Right renal pelvis (tissue), 4 donors: ENCODE results near the gene DEK. TPM values are rescaled to one million over a fixed set of nuclear protein-coding genes. Genes with fewer than 3 reads are reported as not detected.
"Not testable (repeated sequence)": the region's sequence is repeated elsewhere in the genome, so short reads cannot be mapped to it uniquely, and the experiment has no call there.

ENCODE experiments used
- DNase-seq, 4 donors: peaks; one replicate each; pipeline ENCODE4 v3.0.0-alpha.2; 2013; ENCODE audit warnings: low read depth in 4 of 4, low spot score in 3 of 4, missing footprints in 1 of 4
- polyA plus RNA-seq, 4 donors: library from polyadenylated mRNA; unstranded; fragments of 120-200 nt; gene quantifications; one replicate each; pipeline ENCODE4 v1.2.1, GENCODE V29; 2013; ENCODE audit not compliant: insufficient read length in 4 of 4

Gene DEK, protein sequence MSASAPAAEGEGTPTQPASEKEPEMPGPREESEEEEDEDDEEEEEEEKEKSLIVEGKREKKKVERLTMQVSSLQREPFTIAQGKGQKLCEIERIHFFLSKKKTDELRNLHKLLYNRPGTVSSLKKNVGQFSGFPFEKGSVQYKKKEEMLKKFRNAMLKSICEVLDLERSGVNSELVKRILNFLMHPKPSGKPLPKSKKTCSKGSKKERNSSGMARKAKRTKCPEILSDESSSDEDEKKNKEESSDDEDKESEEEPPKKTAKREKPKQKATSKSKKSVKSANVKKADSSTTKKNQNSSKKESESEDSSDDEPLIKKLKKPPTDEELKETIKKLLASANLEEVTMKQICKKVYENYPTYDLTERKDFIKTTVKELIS
- 100 to 1,000 TPM; 200 to 240 (median 233) TPM for polyA plus RNA-seq

DNA sequence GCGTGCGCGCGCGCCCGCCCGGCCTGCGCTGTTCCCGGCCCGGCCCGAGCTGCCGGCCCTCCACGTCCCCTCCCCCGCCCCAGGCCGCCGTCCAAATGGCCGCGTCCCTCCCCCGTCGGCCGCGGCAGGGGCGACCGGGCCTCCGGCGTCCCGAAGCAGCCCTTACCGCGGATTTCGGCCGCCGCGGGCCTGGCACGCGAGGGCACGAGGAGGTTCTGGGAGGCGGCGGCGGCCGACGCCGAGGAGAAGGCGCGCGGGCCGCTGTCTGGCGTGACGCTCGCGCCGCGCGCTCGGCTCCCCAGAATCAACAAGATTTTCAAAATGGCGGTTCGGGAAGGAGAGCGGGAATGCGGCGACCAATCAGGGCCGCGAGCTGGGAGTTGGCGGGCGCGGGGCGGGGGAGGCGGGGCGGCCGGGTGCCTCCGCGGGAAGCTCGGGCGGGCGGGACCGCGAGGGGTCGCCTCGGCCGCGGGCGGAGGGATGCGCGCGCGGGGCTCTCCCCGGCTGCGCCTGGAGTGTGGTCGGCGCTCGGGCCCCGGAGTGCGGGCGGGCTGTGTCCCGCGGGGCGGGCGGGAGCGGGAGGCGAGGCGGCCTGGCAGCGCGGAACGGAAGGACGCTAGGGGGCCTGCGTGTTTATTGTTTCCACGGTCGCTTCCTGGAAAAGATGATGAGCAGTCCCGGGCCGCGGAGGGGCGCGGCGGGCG, at the start of gene DEK:
DEK (minus strand) TSS at position 312 of the 704 bp plus-strand sequence. CDS start 543 bp downstream, outside the sequence.
- peak; percentile 71 to 82 (median 78) for DNase-seq

DNA sequence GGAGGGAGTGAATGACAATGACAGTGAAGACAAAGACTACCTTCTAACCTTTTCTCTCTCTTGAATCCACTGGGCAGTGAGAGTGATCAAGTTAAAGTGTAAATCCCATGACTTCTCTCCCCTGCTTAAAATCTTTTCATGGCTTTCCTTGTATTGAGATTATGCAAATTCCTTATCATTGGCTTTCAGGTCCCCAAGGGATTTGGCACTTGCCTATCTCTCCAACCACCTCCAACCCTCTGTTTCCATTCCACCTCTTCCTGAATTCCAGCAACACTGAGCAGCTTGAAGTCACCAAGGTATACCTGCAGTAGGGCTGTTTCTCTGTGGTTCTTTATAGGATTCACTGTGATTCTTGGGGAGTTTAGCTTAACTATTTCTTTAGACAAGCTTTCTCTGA, 48.0 kb upstream of the DEK start:
- no peak for DNase-seq

DNA sequence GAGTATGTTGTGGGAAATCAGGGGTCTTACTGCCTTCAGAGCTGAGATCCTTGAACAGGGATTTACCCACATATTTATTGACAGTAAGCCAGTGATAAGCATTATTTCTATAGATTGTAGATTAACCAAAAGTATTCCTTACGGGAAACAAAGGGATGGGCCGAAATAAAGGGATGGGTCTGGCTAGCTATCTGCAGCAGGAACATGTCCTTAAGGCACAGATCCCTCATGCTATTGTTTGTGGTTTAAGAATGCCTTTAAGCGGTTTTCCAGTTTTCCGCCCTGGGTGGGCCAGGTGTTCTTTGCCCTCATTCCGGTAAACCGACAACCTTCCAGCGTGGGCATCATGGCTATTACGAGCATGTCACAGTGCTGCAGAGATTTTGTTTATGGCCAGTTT, 45.7 kb upstream of the DEK start:
- DNase-seq: not testable (repeated sequence)

DNA sequence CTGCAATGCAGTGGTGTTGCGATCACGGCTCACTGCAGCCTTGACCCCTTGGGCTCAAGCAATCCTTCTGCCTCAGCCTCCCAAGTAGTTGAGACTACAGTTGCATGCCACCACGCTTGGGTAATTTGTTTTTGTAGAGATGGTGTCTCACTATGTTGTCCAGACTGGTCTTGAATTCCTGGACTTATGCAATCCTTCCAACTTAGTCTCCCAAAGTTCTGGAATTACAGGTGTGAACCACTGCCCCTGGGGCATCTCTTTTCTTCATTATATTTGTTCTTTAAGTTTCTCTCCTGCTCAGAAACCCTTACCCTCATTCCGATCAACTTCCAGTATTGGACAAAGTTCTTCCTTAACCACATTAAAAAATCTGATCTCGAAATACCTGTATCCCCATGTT, 44.7 kb upstream of the DEK start:
- DNase-seq: no peak

DNA sequence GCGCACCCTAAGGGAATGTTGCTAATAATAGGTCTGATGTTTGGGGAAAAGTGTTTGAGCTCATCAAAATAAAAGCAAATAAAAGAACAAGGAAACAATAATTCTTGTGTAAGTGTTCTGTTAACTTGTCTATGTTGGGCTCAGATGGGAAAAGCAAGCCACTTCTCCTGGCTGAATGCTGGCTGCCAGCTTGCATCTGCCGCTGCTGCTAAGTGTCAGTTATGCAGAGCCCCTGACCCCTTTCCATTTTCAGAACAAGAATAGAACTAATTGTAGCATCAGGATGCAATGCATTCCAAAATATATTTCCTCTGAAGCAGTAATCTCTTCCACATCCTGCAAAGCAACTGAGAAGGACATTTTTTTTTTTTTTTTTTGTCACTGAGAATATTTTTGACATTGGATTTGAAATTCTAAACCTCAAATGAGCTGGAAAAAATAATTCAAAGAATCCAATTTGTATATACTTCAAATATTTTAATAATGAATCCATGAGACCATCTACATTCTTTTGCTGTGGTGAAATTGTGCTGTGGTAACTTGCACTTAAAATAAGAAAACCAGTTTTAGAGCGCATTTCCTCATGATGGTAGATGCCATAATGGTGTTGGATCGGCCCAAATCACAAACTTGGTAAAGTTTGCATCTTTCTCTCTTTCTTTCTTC, 43.9 kb upstream of the DEK start:
- no peak for DNase-seq

DNA sequence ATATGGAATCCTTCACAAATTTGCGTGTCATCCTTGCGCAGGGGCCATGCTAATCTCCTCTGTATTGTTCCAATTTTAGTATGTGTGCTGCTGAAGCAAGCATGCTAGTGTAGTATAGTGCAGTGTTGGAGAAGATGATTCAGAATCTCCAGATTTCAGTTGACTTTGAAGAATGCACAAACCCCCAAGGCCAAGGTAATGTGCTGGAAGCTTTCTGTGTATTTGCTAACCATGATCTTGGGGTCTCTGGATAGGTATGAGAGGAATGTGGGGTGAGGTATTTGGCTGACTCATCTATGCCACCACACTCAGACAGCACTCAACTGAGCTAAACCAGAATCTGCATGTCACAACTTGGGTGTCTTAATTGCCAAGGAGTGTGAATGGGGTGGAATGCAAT, 42.6 kb upstream of the DEK start:
- DNase-seq: no peak

DNA sequence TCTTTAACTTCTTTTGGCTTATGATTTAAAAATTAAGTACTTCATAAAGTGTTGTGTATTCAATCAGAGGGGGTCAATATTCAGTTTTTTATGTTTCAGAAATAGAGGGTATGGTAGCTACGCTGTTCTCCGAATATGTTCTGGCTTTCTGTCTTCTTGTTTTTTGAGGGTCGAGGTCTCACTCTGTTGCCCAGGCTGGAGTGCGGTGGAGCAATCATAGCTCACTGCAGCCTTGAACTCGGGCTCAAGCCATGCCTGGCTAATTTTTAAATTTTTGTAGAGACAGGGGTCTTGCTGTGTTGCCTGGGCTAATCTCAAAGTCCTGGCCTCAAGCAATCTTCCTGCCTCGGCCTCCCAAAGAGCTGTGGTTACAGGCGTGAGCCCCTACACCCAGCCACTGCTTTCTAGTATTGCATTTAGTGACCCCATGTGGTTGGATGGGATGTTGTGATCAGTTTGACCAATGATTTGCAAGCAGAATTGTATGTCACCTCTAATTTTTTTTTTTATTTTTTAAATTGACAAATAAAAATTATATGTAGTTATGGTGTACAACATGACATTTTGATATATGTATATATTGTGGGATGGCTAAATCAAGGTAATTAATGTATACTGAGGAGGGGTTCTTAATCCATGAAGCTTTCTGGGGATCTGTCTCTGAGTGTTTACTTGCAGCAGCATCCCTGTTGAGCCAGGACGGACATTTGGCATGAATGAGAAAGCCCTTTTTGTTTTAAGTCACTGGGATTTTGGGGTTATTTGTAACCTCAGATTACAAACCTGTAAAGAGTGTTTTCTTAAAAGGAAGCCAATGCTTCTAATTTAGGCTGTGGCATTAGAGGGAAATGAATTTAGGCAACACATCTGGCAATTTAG, 38.5 kb upstream of the DEK start:
- no peak for DNase-seq

DNA sequence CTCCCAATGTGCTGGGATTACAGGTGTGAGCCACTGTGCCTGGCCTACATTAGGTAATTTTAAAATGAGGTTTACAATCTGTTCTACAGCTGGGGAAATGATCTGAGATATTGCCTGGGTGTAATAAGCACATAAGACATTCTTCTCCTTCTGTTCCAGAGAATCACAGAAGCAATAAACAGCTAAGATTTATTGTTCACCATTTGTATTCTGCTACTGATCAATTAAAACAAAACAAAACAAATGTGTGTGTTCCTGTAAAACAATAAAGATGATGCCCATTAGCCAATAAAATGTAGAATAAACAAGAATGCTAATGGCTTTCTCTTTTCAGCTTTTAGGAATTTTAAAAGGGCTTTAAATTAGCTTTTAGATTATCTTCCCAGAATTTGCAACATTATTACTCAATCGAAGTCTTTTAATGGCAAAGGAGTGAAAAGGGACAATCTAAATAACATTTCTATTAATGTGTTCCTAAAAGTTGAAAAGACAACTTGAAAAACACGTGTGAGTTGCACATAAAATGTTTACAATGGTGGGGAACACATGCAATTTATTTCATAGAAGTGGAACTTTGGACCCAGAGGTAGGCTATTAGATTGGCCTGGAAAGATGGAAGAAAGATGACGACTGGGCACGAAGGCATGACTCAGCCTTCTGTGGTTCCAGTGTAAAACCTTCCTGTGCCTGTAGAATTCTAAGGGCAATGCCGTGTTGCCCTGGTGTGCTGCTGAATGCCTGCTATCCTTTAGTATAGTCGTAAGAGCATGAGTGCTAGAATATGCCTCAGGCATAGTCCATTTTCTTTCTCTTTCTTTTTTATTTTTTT, 29.0 kb upstream of the DEK start:
- DNase-seq: no peak

DNA sequence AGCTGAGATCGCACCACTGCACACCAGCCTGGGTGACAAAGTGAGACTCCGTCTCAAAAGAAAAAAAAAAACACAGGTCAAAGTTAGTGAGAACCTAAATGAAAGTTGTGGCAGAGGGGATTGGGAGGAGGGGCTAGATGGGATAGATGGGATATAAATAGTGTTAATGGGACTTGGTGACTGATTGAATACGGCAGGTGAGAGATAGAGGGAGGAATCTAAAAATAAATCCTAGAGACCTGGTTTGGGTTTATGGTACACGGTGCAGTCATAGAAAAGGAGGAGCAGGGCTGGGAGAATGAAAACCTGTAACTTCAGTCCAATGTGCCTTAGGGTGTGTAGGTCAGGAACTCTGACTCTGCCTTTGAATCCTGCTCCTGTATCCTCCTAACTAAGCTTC, 25.0 kb upstream of the DEK start:
- no peak for DNase-seq

DNA sequence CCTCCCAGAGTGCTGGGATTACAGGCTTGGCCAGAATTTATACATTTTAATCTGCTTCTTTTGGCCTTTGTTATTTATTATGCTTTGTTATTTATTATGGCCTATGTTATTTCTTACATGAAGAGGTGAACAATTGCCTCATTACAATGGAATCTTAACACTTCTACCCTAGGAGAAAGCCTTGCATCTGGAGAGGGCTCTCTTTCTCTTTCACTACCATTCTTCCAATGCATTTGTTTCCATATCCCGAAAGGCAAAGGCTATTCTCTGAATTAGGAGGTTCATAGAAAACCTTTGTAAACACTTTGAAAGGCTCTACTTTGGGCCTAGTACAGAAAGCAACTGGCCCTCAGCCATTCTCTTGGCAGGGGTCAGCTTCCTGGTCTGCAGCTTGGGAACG, 19.9 kb upstream of the DEK start:
- no peak for DNase-seq

DNA sequence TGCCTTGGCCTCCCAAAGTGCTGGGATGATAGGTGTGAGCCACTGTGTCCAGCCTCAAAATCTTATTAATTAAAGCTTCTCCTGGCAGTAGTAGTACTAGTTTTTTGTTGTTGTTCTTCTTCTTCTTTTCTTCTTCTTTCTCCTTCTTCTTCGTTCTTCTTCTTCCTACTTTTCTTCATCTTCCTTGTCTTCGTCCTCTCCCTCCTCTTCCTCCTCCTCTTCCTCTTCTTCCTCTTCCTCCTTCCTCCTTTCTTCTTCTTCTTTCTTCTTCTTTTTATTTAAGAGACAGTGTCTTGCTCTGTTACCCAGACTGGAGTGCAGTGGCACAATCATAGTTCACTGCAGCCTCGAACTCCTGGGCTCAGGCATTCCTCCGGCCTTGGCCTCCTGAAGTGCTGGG, 17.2 kb upstream of the DEK start:
- DNase-seq: no peak

DNA sequence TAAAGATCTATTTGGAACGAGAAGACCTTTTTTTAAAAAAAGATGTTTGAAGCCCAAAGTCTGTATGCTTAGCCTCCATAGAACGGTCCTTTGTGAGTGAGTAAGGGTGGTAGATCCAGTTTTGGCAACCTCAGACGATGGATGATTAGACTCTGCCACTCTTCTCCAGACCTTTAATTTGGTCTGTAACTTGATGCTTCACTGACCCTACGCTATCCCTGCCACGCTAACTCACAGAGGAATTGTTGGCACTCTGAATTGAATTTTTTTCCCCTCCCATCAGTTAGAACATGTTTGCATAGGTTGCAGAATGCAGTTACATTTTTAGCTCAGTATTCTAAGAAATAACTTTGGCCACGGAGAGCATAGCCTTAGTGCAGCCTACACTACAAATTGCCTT, 15.8 kb upstream of the DEK start:
- no peak for DNase-seq

DNA sequence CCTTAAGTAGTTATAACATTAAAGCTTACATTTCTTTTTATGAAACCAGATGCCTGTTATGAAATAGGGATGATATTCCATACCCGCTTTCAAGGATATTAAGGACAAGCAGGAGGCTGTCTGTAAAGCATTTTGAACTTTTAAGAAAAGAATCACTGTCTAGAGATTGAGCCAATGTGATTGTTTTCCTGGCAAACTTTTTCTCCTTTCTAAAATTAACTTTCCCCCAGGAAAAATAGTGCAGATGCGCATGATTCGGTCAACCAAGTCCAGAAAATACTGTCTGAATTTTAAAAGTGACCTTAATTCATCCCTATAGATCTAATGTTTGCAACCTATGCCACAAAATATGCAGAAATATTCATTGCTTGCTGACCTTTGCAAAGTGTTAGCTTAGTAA, 15.1 kb upstream of the DEK start:
- DNase-seq: no peak

DNA sequence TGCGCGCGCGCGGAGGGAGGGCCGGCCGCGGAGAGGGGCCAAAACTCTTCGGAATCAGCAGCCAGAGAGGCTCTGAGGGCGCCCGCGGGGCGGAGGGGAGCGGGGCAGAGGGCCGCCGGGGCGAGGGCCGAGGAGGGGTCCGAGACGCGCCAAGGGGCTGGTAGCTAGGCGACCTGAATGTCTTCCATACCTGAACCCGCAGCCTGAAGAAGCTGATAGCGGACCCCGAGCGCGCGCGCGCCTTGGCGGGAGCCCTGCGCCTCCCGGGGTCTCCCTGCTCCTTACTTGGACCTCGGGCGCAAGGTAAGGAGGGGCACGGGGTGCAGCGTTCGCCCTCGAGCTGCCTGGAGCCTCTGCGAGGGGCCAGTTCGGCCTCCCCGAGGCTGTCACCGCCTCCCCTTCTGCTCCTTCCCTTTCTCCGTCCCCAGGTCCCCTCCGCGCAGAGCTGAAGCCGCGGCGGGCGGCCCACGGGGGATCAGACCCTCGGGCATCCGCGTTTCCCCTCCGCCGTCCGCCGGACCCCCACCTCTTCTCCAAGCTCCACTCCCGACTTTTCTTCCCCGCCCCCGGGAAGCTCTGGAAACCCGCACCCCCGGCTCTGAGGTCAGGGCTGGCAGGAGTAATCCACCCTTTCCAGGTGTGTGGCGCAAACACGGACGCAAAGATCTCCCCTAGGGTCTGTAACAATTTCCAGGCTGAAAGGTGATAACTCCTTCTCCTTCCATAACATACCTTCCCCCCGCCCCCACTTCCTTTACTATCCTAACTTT, 13.1 kb upstream of the DEK start:
- DNase-seq: no peak

DNA sequence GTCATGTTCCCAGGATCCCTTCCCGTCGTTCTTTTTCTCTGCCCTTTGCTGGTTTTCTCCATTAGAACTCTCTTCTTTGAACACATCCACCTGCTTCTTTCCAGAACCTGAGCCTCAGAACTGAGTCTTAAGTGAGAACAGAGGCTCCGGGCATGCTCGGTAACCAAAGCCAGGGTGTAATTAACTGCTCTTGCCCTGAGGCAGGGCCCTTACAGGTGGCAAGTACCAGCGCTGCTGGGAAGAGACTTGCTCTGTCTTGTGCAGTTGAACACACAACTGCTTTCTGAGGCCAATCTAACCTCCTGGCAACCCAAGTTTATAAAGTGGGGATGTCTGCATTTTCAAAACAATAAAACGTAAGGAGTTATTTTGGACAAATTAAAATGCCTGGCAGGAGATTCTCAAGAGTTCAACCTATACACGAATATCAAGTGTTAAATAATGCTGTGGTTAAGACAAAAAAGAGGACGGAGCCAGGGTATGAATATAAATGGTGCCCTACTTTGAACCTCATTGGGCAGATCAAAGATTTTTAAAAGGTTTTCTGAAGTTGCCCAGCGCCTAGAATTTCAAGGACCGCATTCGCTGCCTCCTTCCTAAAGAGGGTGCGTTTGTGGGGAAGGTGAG, 12.4 kb upstream of the DEK start:
- DNase-seq: no peak

DNA sequence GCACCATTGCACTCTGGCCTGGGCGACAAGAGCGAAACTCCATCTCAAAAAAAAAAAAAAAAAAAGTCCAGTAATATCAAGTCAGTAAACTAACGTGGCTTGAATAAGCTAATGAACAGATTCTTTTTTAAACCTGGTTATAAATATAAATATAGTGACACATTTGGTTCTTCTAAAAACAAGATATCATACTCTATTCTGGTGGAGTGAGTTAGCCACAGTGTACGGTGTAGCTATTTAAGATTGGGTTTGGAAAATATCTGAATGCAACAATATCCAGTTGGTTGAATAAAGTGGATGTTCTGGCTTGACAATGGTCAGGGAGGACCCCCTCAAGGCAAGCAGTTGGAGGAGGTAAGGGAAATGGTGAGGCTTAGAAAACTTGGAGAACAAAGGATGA, 5.9 kb upstream of the DEK start:
- no peak for DNase-seq

DNA sequence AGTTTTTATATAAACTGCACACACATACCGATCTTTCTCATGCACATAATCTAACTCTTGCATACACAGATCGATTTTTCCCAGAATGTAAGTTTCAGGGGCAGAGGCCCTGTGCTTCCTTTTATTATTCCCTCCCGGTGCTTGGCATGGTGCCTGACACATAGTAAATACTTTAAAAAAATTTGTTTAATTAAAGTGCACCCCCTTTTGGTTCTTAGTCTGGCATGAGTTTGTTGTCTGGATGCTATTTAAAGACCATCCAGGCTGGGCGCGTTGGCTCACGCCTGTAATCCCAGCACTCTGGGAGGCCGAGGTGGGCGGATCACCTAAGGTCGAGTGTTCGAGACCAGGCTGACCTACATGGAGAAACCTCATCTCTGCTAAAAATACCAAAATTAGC, 5.4 kb upstream of the DEK start:
- no peak for DNase-seq

DNA sequence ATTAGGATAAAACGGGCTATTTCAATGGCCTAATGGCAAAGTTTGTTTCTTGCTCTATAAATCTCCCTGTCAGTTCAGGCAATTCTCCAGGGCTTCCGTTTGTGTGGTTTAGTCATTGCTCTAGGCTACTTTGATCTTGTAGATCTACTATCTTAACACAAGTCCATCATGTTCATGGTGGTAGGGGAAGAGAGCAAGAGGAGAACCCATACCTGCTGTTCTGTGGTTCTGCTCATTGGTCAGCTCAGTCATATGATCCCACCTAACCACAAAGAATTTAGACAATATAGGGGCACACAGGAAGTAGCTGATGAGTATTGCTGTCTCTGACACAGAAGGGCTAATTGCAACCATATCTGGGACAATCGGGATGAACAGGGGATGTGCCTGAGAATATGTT, 4.9 kb upstream of the DEK start:
- no peak for DNase-seq

DNA sequence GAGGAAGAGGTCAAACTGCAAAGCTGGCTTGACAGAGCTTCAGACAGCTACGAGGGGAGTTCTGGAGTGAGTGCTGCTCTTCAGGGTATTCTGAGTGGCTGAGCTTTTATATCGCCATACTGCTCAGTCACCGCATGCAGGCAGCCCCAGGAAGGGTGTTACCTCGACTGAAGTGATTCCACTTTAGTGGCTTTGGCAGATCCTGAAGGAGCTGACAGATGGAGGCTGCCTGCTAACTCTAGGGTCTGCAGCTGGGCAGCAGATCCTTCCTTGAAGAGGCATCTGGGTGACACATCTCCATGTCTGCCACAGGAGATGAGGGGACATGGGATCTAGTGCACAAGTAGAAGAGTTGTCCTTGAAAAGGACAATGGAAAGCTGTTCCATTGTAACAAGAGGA, 3.7 kb upstream of the DEK start:
- DNase-seq: no peak
